EH (cell line): ENCODE results near the gene ZER1.
A peak's percentile ranks its signal among the peaks of the same experiment; 100 is the strongest.
"Not testable (repeated sequence)": the region's sequence is repeated elsewhere in the genome, so short reads cannot be mapped to it uniquely, and the experiment has no call there.

Experiments
- DNase-seq: peaks from one replicate; pipeline ENCODE4 v3.0.0-alpha.2; 2015; ENCODE audit warnings: low read depth

ZER1 gene

DNA sequence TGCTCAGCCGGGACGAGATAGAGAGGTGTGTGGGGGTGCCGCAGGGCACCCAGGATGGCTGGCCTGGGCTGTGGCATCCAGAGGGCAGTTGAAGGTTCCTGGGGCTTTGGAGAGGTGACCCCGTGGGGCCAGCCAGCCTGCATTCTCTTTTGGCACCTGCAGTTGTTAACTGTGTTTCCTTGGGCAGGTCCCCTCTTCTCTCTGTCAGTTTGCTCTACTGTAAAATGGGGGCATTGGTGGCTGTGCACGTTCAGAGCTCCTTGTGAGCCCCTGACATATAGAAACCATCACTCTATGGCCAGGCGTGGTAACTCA, 56.3 kb downstream of the ZER1 start:
- no peak for DNase-seq

DNA sequence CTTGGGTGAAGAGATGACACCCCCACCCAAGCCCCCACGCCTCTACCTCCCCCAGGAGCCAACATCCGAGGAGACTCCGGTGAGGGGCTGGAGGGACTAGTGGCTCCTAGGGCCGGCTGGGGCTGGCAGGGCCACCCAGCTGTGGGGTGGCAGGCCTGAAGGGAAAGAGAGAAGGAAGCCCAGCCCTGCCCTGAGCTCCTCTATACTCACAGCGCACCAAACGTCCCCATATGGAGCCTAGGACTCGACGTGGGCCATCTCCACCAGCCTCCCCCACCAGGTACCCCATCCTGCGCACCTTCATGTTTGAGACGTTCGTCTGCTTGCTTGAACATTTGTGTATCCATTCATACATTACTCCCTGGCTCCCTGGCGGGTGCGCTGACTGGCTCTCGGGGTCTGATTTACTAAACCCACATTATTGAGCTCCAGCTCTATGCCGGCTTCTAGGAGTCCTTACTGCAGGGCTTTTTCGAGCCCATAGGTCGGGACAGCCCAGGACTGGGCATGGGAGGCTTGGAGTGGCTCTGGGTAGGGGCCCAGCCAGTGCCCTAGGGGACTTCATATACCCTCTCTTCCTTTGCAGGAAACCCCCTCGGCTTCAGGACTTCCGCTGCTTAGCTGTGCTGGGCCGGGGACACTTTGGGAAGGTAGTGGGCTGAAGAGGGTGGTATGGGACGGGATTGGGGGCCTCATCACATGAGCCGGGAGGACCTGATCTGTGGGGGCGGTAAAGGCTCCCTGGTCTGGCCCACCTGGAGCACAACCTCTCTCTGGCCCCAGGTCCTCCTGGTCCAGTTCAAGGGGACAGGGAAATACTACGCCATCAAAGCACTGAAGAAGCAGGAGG, 56.9 kb downstream of the ZER1 start:
- no peak for DNase-seq

- DNase-seq = no peak
These were observed 57.7 kb downstream of the ZER1 start for GRCh38 chr9:128713941-128714573.

- no peak for DNase-seq
These were observed 58.3 kb downstream of the ZER1 start for GRCh38 chr9:128713411-128713780.

DNA sequence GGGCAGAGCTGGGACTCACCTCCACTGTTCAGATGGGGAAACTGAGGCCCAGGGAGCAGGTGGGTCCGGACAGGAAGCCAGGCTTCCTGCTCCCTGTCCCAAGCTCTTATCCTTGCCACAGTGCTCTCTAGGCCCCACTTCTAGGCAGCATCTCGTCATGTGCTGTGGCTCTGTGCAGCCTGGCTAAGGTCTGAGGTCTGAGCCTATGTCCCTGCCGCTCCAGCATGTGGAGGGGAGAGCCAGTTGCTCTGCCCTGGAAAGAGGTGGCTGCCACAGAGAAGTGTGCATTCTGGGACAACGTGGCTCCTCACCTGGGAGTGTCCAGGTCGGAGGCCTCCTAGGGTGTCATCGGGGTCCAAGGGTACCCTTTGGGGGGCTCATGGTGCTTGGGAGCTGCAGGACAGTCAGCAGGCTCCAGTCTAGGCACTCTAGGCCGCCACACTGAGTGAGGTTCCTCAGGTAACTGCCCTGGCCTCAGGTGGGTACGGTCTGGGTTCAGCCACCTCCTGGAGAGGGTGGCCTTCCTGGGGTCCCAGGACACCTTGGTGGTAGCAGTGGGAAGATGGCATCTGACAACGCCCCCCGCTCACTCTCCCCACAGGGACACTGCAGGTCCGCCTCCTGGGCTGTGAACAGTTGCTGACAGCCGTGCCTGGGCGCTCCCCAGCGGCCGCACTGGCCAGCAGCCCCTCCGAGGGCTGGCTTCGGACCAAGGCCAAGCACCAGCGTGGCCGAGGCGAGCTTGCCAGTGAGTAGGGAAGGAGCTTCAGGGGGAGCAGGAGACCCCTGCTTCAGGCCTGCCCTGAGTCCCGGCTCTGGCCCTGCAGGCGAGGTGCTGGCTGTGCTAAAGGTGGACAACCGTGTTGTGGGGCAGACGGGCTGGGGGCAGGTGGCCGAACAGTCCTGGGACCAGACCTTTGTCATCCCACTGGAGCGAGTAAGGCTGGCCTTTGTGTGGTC, 59.0 kb downstream of the ZER1 start:
- no peak for DNase-seq

DNA sequence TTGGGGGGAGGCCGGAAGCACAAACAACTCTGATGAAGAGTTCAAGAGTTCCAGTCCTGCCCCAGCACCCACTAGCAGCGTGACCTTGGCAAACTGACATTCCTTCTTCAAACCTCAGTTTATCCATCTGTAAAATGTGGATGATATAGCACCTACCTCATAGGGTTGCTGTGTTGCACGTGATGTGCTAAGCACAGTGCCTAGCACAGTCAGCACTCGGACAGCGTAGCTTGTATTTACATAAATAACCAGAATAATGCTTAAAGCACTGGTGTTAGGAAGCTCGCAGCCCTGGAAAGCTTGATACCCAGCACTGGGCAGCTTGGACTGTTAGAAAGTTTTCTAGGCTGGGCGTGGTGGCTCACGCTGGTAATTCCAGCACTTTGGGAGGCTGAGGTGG, 64.3 kb downstream of the ZER1 start:
- DNase-seq = no peak

DNA sequence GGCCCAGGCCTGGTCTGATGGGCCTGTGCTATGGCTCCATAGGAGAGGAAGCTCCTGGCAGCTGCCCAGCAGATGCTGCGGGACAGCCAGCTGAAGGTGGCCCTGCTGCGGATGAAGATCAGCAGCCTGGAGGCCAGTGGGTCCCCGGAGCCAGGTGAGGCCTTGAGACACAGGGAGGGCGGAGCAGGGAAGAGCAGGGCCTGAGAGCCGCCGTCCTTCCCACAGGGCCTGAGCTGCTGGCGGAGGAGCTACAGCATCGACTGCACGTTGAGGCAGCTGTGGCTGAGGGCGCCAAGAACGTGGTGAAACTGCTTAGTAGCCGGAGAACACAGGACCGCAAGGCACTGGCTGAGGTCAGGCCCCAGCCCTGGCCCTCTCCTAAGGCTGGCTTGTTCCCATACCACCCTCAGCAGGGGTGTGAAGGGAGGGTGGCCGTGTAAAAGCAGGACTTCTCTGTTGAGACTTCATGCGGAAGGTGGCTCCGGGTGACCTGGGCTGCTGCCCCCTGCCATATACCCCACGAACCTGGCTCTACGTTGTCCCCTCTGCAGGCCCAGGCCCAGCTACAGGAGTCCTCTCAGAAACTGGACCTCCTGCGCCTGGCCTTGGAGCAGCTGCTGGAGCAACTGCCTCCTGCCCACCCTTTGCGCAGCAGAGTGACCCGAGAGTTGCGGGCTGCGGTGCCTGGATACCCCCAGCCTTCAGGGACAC, 64.9 kb downstream of the ZER1 start:
- DNase-seq = no peak

- no peak for DNase-seq
These were observed 65.7 kb downstream of the ZER1 start for GRCh38 chr9:128706045-128706444.

- DNase-seq = no peak
These were observed 66.4 kb downstream of the ZER1 start for GRCh38 chr9:128705051-128705965.

GRCh38 chr9:128704356-128704670, 67.4 kb downstream of the ZER1 start:
- no peak for DNase-seq

GRCh38 chr9:128703616-128704355, 67.9 kb downstream of the ZER1 start:
- DNase-seq = no peak

DNA sequence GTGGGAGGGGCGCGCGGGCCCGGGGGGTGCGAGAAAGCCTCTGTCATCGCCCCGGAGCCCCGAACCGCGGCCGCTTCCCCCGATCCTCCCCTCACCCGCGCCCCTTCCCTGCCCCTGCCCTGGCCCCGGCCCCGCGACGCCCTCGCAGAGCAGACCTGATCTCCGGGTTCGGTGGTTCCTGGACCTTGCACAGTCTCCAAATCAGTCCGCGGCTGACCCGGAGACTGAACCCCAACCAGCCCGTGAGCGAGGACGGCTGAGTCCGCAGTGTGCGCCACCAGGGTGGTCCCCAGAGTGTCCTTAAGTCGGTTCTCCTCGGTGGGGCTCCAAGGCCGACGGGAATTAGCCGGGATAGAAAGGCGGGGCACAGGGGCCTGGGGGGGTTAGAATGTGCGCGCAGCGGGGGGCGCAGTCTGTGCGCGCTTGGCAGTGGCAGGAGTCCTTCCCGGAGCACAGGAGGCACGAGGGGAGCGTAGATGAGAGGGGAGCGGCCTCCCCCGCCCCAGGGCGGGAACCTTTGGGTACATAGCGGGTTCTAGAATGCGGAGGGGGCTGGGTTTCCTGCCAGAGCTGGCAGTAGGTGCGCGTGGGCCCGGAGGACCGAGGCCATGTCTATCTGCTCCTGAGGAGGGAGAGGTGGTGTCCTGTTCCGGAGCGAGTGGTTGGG, 68.6 kb downstream of the ZER1 start:
- peak; percentile 45 for DNase-seq

- DNase-seq = peak; percentile 82
These were observed 69.2 kb downstream of the ZER1 start, which contains the start of gene PKN3 for GRCh38 chr9:128702445-128702948. Gene PKN3, plus strand, starts transcription at chr9:128702503. Its CDS starts 413 bp downstream, at chr9:128702916.

DNA sequence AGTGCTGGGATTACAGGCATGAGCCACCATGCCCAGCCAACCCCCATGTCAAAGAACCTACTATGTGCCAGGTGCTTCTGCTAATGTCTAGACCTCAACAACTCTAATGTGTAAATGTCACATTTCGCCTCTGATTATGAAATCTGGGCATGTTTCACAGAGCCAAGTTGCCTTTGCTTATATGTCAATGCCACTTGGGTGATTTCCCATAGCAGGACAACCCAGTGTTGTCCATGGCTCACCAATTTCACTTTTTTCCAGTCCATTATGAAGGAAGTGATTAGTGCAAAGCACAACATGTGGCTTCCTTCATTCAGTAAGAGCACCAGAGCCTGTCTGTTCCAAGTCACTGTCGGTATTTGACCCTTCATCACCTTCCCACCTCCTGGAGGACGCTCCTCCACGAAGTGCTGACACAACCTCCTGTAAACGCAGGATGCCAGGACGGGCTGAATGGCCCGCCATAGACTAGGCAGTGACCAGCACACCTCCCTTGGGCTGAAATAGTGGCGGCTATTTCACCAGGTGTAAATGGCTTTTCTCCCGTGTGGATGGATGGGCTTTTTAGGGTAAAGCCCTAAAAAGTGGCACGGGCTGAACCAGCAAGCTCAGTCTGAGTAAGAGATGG, 70.4 kb downstream of the ZER1 start:
- DNase-seq = no peak

- not testable (repeated sequence) for DNase-seq
These were observed 72.5 kb downstream of the ZER1 start for GRCh38 chr9:128699096-128699795.

DNA sequence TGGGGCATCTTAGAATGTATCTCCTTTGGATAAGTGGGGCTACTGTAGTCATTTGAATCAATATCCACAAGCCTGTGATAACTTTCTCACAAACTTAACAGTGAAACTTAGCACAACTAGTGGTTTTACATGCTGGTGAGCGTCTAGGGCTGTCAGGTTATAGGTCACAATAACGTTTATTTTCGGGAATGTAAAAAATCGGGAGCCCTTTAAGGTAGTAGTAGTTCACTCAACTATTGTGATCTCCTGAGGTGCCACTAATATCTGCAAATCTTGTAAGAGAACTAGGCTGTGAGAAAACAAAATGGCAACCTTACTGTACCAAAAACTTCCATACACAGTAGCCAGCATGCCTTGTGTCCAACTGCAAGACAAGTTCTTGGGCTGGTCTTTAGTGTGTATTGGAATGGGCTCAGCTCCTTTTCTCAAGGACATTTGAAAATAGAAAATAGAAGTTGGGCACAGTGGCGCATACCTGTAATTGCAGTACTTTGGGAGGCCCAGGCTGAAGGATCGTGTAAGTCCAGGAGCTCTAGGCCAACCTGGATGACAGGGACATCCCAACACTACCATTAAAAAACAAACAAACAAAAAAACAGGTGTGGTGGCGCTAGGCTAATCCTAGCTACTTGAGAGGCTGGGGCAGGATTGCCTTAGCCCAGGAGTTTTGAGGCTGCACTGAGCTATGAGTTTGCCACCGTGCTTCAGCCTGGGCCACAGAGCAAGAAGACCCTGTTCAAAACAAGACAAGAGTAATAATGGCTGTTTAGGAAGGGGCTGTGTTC, 74.6 kb downstream of the ZER1 start:
- DNase-seq = no peak

GRCh38 chr9:128694344-128694743, 77.4 kb downstream of the ZER1 start:
- DNase-seq = no peak

GRCh38 chr9:128693738-128694137, 78.0 kb downstream of the ZER1 start:
- DNase-seq = not testable (repeated sequence)
